OCI-LY7 (cell line): Measurements from ENCODE around the gene CDK4. TPM values are rescaled to one million over a fixed set of nuclear protein-coding genes. Genes with fewer than 3 reads are reported as not detected.
A peak's percentile ranks its signal among the peaks of the same experiment; 100 is the strongest.

ENCODE experiments used
- BruUV-seq: library from RNA; stranded (reverse); fragments of 400-500 nt; replicated peaks from 2 replicates; lab custom pipeline; 2021; lab: Mats Ljungman, UMichigan
- CTCF ChIA-PET: fragments of 300-600 bp; sonication (Branson Sonifier 250); formaldehyde crosslinking; loops from one replicate; lab custom pipeline; 2022; ENCODE audit warnings: antibody characterized with exemption; ENCODE audit not compliant: unreplicated experiment; lab: Charles Lee
- POLR2A ChIA-PET: fragments of 300-600 bp; sonication (Branson Sonifier 250); formaldehyde crosslinking; loops from one replicate; lab custom pipeline; 2022; ENCODE audit warnings: antibody characterized with exemption; lab: Charles Lee
- DNase-seq: peaks from one replicate; pipeline ENCODE4 v3.0.0-alpha.2; 2015; ENCODE audit warnings: low spot score
- H2AFZ ChIP-seq: fragments of 200-600 bp; sonication (generic), shearing (Covaris generic); 2 replicates; pipeline ENCODE4 v1.6.1; 2014; ENCODE audit warnings: mild to moderate bottlenecking, antibody characterized with exemption, low read length, moderate library complexity
- H3K27ac ChIP-seq: fragments of 200-600 bp; sonication (generic); 2 replicates; pipeline ENCODE4 v1.5.1; 2014; ENCODE audit warnings: mixed run types, low read depth, mild to moderate bottlenecking, moderate library complexity, low read length, inconsistent platforms; ENCODE audit not compliant: poor library complexity, severe bottlenecking
- H3K36me3 ChIP-seq: fragments of 200-600 bp; sonication (generic); 2 replicates; pipeline ENCODE4 v1.6.1; 2014; ENCODE audit warnings: mild to moderate bottlenecking, antibody characterized with exemption, low read length, moderate library complexity, mixed read lengths; ENCODE audit not compliant: insufficient read depth
- H3K4me1 ChIP-seq: fragments of 200-600 bp; sonication (generic); 2 replicates; pipeline ENCODE4 v1.5.1; 2014; ENCODE audit warnings: mild to moderate bottlenecking, low read length; ENCODE audit not compliant: insufficient read depth, poor library complexity, severe bottlenecking
- H3K4me2 ChIP-seq: fragments of 200-600 bp; sonication (generic); 2 replicates; pipeline ENCODE4 v1.6.1; 2014; ENCODE audit warnings: mild to moderate bottlenecking, low read length
- H3K4me3 ChIP-seq: fragments of 200-600 bp; sonication (generic); 2 replicates; pipeline ENCODE4 v1.5.1; 2014; ENCODE audit warnings: mild to moderate bottlenecking, low read depth, low read length; ENCODE audit not compliant: poor library complexity, severe bottlenecking
- H3K79me2 ChIP-seq: fragments of 200-600 bp; sonication (generic); 2 replicates; pipeline ENCODE4 v1.6.1; 2016; ENCODE audit warnings: low read depth, mild to moderate bottlenecking, low read length, moderate library complexity, mixed read lengths; ENCODE audit not compliant: insufficient read depth
- H3K9me2 ChIP-seq: fragments of 200-600 bp; sonication (generic); 2 replicates; pipeline ENCODE4 v1.6.1; 2016; ENCODE audit warnings: mild to moderate bottlenecking, low read length, mixed read lengths; ENCODE audit not compliant: insufficient read depth
- H3K9me3 ChIP-seq: fragments of 200-600 bp; sonication (generic); 2 replicates; pipeline ENCODE4 v1.6.1; 2014; ENCODE audit warnings: mild to moderate bottlenecking, mixed run types, low read length, mixed read lengths
- H4K20me1 ChIP-seq: fragments of 200-600 bp; sonication (generic); 2 replicates; pipeline ENCODE4 v1.6.1; 2014; ENCODE audit warnings: mild to moderate bottlenecking, antibody characterized with exemption, low read length, moderate library complexity, mixed read lengths; ENCODE audit not compliant: insufficient read depth
- CTCF ChIP-seq: fragments of 200-600 bp; sonication (generic); conservative IDR thresholded peaks from 2 replicates; pipeline ENCODE4 v1.5.1; 2014; ENCODE audit warnings: mild to moderate bottlenecking, antibody characterized with exemption, low read length, moderate library complexity, mixed read lengths
- EZH2phosphoT487 ChIP-seq: fragments of 200-600 bp; sonication (generic); IDR thresholded peaks from 2 replicates; pipeline ENCODE4 v1.6.1; 2018; ENCODE audit warnings: low read depth, borderline replicate concordance, mild to moderate bottlenecking, mixed run types, antibody characterized with exemption, low read length, moderate library complexity, mixed read lengths
- intact Hi-C: fragments of 100-400 bp; cut with micrococcal nuclease; formaldehyde crosslinking; loops from one replicate; pipeline ENCODE4 v1.10.0; 2022; ENCODE audit not compliant: unreplicated experiment
- total RNA-seq, 2 experiments: library from RNA; depleted of rRNA in 1 of 2; stranded (reverse); fragments of >200 nt in 1 of 2; shearing (Covaris generic) in 1 of 2; gene quantifications; 2 replicates each; pipeline ENCODE4 v1.2.3, GENCODE V29; 2014 to 2022

CDK4 gene
- total RNA-seq, 2 experiments from 2014 or later, result 192 to 280 TPM

DNA sequence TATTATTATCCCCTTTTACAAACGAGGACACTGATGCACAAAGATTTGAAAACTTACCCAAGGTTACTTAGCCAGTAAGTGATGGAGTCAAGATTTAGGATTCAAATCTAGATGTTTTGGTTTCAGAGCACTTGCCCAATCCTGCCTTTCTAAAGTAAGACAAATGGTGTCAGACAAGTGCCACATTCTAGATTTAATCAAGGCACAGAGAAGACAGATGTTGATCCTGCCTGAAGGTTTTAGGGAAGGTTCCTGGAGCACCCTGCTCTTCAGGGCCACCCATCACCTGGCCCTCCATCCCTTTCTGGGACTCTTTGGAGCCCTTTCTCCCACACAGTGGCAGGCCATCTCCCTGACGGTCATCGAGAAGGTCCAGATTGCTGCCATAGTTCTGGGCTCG, 5.7 kb upstream of the CDK4 start:
- no peak overlapping the region for H3K4me3 ChIP-seq
- TF ChIP-seq EZH2phosphoT487 (no peak), CTCF (no peak)
- peaks cover 10% of the 10 kb centered on the region; the same call in 1 of the 2 replicates for H4K20me1 ChIP-seq
- H3K79me2 ChIP-seq, result peaks cover 7% of the 10 kb centered on the region; the same call in 1 of the 2 replicates
- no TSS peak for BruUV-seq
- intact Hi-C loops, result loop anchor here (2.0 kb wide), 1 partner anchor 141 kb away; no protein-coding TSS in a partner anchor
- POLR2A ChIA-PET, result no interaction called here
- no peak for DNase-seq
- H3K36me3 ChIP-seq, result peaks cover 46% of the 10 kb centered on the region
- CTCF ChIA-PET, result no interaction called here
- peaks cover 30% of the 10 kb centered on the region for H3K4me1 ChIP-seq
- H2AFZ ChIP-seq, result no peak overlapping the region
- H3K4me2 ChIP-seq, result no peak overlapping the region
- no peaks in the 10 kb centered on the region for H3K9me2 ChIP-seq
- no peaks in the 10 kb centered on the region for H3K9me3 ChIP-seq
- no peak overlapping the region for H3K27ac ChIP-seq

GRCh38 chr12:57756406-57757341, 4.6 kb upstream of the CDK4 start:
- intact Hi-C loops, result loop anchor here (2.0 kb wide), 1 partner anchor 142 kb away; no protein-coding TSS in a partner anchor
- peak; percentile 90 for TF ChIP-seq CTCF
- no peak for TF ChIP-seq EZH2phosphoT487
- ChIA-PET POLR2A (interaction anchor here (0.7 to 1.4 kb wide), 6 partner anchors 11 to 90 kb away, joined by 3 to 4 read pairs (median 4); partner anchors contain the start of genes CTDSP2, EEF1AKMT3 and METTL1), CTCF (interaction anchor here (0.6 to 1.4 kb wide), 5 partner anchors 9 to 142 kb away, joined by 3 to 5 read pairs (median 3); no protein-coding TSS in a partner anchor)
- DNase-seq, result peak; percentile 85
- BruUV-seq, result no TSS peak
- peak overlapping the region; percentile 84 for H3K4me2 ChIP-seq
- H2AFZ ChIP-seq, result no peak overlapping the region; the same call in 1 of the 2 replicates
- H3K79me2 ChIP-seq, result peaks cover 12% of the 10 kb centered on the region
- H3K4me1 ChIP-seq, result peaks cover 33% of the 10 kb centered on the region
- peak overlapping the region; percentile 87 for H3K4me3 ChIP-seq
- no peaks in the 10 kb centered on the region for H3K9me3 ChIP-seq
- H3K27ac ChIP-seq, result peak overlapping the region; percentile 75
- peaks cover 40% of the 10 kb centered on the region for H3K36me3 ChIP-seq
- peaks cover 10% of the 10 kb centered on the region; the same call in 1 of the 2 replicates for H4K20me1 ChIP-seq
- H3K9me2 ChIP-seq, result no peaks in the 10 kb centered on the region
